Activated CD4-positive, alpha-beta T cell treated with anti-CD3 and anti-CD28 coated beads for 24 hours (primary cell): Measurements from ENCODE around the gene PLEKHH1.
A peak's percentile ranks its signal among the peaks of the same experiment; 100 is the strongest.
"Not testable (repeated sequence)": the region's sequence is repeated elsewhere in the genome, so short reads cannot be mapped to it uniquely, and the experiment has no call there.

Experiments
- DNase-seq, 2 donors: peaks; one replicate each; pipeline ENCODE4 v3.0.0-alpha.2; 2020; ENCODE audit warnings: low read depth in 2 of 2

The PLEKHH1 gene

GRCh38 chr14:67580336-67581171 lies 47.5 kb downstream of the PLEKHH1 start:
- no peak for DNase-seq

DNA sequence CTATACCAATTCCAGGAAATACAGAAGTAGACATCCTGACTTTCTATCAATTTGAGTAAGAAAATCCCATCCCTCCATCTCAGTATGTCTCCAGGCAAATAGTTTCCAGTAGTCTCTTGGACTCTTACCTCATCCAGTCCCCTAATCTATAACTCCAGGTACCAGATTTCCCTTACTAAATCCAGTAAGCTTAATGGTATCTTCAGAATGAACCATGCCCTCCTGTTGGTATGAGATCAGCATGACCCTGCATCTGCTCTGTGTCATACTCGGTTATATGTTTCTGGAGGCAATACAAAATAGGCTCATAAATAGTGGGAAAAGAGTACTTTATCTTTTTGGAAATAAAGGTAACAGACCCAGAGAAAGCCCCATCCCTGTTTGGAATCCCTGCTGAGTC lies 48.6 kb downstream of the PLEKHH1 start:
- no peak for DNase-seq

DNA sequence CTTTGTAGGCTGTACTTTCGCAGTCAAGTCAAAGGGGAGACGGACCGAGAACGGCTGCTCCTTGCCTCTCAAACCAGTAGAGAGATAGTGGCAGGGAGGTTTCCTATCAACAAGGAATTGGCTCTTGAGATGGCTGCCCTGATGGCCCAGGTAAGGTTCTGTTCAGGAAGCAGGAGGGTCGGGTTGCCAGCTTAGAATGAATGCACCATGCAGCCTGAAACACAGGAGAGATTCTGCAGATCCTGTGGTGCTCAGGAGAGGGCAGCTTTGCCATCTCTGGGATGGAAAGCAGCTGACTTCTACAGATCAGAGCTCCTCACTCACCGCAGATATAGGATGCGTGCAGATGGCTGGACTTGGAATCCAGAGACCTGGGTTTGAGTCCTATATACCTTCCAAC lies 49.0 kb downstream of the PLEKHH1 start:
- DNase-seq, result no peak

GRCh38 chr14:67583711-67584644 lies 50.9 kb downstream of the PLEKHH1 start:
- DNase-seq, result no peak

DNA sequence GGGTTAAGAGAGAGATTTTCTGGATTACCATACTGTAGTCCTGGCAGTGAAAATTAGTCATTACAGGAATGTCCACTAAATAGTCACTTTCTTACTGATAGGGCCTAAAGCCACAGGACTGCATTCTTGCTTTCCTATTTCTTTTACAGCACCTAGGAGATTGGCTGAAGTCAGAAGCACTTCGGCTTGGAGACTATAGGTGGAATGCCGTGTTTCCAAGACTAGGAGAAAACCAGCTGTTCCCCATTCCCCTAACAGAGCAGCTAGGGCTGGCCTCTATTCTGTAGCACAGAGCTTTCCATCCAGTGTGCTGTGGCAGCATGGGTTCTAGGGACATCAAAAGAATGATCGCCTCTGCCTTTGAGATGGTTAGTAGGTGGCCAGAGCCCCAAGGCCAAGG lies 51.9 kb downstream of the PLEKHH1 start:
- no peak for DNase-seq

- DNase-seq, result no peak
These were observed 53.3 kb downstream of the PLEKHH1 start for GRCh38 chr14:67586369-67586768.

DNA sequence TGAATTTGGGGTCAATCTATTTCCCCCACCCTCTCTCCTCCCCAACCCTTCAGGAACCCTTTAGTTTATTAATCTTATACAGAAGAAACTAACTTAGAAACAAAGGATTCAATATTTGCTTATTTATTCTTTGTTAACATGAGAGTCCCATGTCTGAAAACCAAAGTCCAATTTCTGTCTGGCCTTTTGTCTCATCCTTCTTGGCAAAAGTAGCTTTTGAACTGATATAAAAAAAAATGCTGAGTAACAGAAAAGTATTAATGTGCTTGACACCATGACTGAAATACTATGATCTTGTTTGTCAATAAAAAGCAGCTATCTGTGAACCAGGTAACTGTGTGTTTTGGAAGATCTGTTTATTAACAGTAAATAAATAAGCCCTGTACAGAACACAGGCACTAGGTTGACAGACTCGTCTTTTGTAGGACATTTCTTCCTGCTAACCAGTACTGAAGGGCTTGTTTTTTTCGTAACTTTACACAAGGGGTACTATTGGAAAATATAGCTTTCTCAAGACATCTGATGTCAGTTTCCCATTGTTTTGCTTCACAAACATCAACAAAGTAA lies 56.2 kb downstream of the PLEKHH1 start:
- DNase-seq, result no peak

DNA sequence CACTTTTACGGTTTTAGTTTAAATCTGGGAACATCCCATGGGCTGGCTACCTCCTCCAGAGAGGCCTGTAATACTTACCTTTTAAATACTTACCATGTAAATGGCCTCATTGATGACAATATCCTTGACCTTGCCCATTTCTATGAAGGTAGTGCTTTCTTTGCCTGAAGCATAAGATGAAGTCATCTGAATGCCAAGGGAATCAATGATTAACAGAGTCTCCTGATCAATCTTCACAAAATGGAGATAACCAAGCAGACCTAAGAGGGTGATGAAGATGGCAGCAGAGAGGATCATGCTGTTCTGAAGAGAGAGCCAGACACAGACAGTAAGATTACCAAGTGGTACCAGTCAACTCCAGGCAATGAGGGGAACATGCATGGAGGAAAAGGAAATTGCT lies 60.6 kb downstream of the PLEKHH1 start:
- not testable (repeated sequence) for DNase-seq

GRCh38 chr14:67595392-67595791 lies 62.3 kb downstream of the PLEKHH1 start:
- no peak for DNase-seq

DNA sequence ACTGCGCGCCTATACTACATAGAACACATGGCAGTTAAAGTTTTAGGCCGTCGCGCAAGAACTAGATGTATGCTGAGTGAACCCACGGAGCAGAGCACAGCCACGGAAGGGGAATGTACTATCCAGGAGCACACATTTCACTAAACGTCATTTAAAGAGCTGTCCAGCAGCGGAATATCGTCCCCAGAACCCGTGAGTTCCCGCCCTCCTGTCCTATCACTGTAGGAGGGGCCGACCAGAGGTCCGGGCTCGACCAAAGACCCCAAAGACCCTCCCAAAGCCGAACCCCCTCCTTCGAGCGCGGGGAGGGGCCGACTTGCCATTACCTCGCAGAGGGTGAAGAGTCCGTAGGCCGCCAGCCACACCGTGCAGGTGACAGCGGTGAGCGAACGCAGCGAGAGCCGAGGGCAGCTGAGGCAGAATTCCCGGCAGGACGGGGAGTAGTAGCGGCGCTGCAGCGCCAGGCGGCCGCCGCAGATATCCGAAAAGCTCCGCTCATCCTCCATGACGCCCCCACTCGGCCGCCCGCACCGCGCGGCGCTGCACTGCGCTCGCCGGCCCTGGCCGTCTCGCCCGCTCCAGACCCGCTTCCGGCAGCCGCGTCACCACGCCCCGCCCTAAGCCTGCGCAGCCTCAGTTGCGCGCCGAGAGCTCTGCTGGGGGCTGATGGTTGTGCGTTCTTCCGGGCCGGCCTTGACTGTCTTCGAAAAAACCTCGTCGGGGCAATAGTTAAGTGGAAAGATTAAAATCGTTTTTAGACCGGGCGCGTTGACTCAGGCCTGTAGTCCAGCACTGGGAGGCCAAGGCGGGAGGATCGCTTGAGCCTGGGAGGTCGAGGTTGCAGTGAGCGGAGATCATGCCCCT lies 66.8 kb downstream of the PLEKHH1 start, which contains the start of gene PIGH:
TSS of gene PIGH (minus strand) at position 571 of the 864 bp plus-strand sequence. CDS start at position 506, 65 bp downstream.
- DNase-seq, result peak; percentile 89 to 94

DNA sequence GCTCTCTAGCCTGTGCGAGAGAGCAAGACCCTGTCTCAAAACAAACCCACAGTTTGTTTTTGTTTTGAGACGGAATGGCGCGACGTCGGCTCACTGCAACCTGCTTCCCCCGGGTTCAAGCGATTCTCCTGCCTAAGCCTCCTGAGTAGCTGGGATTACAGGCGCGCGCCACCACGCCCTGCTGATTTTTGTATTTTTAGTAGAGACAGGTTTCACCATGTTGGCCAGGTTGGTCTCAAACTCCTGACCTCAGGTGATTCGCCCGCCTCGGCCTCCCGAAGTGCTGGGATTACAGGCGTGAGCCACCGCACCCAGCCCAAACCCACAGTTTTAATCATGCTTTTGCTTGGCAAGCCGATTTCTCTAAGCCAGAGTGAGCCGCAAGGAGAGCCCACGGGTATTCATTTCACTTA lies 67.5 kb downstream of the PLEKHH1 start:
- DNase-seq, result not testable (repeated sequence)

DNA sequence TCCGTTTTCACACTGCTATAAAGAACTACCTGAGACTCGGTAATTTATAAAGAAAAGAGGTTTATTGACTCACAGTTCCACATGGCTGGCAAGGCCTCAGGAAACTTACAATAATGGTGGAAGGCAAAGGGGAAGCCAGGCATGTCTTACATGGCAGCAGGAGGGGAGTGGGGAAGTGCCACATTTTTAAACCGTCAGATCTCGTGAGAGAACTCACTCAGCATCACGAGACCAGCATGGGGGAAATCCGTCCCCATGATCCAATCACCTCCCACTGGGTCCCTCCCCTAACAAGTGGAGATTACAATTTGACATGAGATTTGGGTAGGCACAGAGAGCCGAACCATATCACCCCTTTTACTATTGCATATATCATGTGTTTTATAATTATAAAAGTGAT lies 69.0 kb downstream of the PLEKHH1 start:
- DNase-seq, result no peak

- DNase-seq, result no peak
These were observed 70.0 kb downstream of the PLEKHH1 start for GRCh38 chr14:67602995-67603545.

- DNase-seq, result no peak
These were observed 74.6 kb downstream of the PLEKHH1 start for GRCh38 chr14:67607646-67608045.

GRCh38 chr14:67609642-67610310 lies 76.7 kb downstream of the PLEKHH1 start:
- DNase-seq, result no peak

GRCh38 chr14:67610491-67610890 lies 77.4 kb downstream of the PLEKHH1 start:
- DNase-seq, result no peak

- DNase-seq, result no peak
These were observed 85.5 kb downstream of the PLEKHH1 start for GRCh38 chr14:67618617-67619063.

DNA sequence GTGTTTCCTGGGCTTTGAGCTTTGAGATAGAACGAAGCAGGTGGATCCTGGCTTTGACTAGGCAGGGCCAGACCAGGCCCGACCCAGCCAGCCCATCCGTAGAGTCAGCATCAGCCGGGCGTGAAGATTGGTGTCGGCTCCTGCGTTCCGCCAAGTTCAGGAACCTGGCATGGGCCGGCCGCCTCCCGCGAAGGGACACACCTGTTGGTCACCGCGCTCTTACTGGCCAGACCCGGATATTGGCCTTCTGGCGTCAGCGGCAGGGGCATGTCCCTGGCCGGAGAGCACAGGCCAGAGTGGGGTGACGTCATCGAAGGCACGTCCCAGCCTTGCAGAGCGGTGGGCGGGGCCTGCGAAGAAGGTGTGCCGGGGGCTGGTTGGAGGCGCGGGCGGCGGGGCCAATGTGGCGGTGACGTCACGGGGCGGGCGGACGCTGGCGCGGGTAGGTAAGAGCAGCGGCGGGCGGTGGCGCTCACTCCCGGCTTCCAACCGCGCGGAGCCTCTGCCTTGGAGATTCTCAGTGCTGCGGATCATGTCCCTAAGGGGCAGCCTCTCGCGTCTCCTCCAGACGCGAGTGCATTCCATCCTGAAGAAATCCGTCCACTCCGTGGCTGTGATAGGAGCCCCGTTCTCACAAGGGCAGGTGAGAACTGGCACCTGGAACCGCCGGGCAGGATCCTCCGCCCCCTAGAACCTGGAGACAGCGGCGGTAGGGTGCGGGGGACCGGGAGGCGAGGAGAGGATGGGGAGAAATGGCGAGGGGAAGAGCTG lies 86.5 kb downstream of the PLEKHH1 start, which contains the start of gene ARG2:
TSS of gene ARG2 (plus strand) at position 475 of the 771 bp plus-strand sequence. CDS start at position 533, 58 bp downstream.
- peak; percentile 95 to 96 for DNase-seq

GRCh38 chr14:67620217-67620785 lies 87.2 kb downstream of the PLEKHH1 start:
- DNase-seq, result no peak
